SJCRH30 (cell line): Measurements from ENCODE around the gene NUP133. TPM values are rescaled to one million over a fixed set of nuclear protein-coding genes. Genes with fewer than 3 reads are reported as not detected.
A peak's percentile ranks its signal among the peaks of the same experiment; 100 is the strongest.

Experiments
- DNase-seq, 2 experiments: peaks; one replicate each; pipeline ENCODE4 v3.0.0-alpha.2; 2015 to 2020
- H3K27ac ChIP-seq: fragments of 250-450 bp; sonication (Bioruptor Pico); 2 replicates; pipeline ENCODE4 v1.5.1; 2020; ENCODE audit warnings: mild to moderate bottlenecking, moderate library complexity
- H3K27me3 ChIP-seq: fragments of 250-450 bp; sonication (Bioruptor Pico); 2 replicates; pipeline ENCODE4 v1.5.1; 2020; ENCODE audit warnings: mild to moderate bottlenecking, moderate library complexity
- H3K36me3 ChIP-seq: fragments of 250-450 bp; sonication (Bioruptor Pico); 2 replicates; pipeline ENCODE4 v1.5.1; 2020; ENCODE audit warnings: mild to moderate bottlenecking, moderate library complexity
- H3K4me1 ChIP-seq: fragments of 250-450 bp; sonication (Bioruptor Pico); 2 replicates; pipeline ENCODE4 v1.5.1; 2020; ENCODE audit warnings: mild to moderate bottlenecking, moderate library complexity
- H3K4me3 ChIP-seq: fragments of 250-450 bp; sonication (Bioruptor Pico); 2 replicates; pipeline ENCODE4 v1.5.1; 2020; ENCODE audit warnings: mild to moderate bottlenecking, moderate library complexity
- H3K9me3 ChIP-seq: fragments of 250-450 bp; sonication (Bioruptor Pico); replicated peaks from 2 replicates; pipeline ENCODE4 v1.5.1; 2020; ENCODE audit warnings: mild to moderate bottlenecking, moderate library complexity
- total RNA-seq: library from RNA; depleted of rRNA; stranded (reverse); fragments of >200 nt; shearing (Covaris generic); gene quantifications from 2 replicates; pipeline ENCODE4 v1.2.3, GENCODE V29; 2014; rRNA removed

NUP133 gene
- total RNA-seq: 52.4 and 54.0 TPM in 2 replicates

- H3K27me3 ChIP-seq: no peaks in the 10 kb centered on the region
- H3K9me3 ChIP-seq: no peaks in the 10 kb centered on the region
- peaks cover 8% of the 10 kb centered on the region; the same call in 1 of the 2 replicates for H3K4me1 ChIP-seq
- H3K4me3 ChIP-seq: peak within 1 kb of the TSS; percentile 98
- peaks cover 4% of the 10 kb centered on the region; the same call in 1 of the 2 replicates for H3K36me3 ChIP-seq
- peak; percentile 98 for DNase-seq
- peak within 1 kb of the TSS; percentile 77 for H3K27ac ChIP-seq
These were observed at the start of gene NUP133 for GRCh38 chr1:229507951-229508822. Gene NUP133 (minus strand): TSS chr1:229508341. CDS start chr1:229508249, 92 bp downstream.

- Histone ChIP-seq H3K9me3 (no peaks in the 10 kb centered on the region), H3K4me1 (no peaks in the 10 kb centered on the region), H3K27me3 (no peaks in the 10 kb centered on the region), H3K27ac (no peak overlapping the region), H3K4me3 (peak overlapping the region; percentile 78), H3K36me3 (no peaks in the 10 kb centered on the region)
- DNase-seq: peak in 1 of 2 experiments; percentile 20
These were observed 49.2 kb upstream of the NUP133 start for GRCh38 chr1:229557200-229557850.

DNA sequence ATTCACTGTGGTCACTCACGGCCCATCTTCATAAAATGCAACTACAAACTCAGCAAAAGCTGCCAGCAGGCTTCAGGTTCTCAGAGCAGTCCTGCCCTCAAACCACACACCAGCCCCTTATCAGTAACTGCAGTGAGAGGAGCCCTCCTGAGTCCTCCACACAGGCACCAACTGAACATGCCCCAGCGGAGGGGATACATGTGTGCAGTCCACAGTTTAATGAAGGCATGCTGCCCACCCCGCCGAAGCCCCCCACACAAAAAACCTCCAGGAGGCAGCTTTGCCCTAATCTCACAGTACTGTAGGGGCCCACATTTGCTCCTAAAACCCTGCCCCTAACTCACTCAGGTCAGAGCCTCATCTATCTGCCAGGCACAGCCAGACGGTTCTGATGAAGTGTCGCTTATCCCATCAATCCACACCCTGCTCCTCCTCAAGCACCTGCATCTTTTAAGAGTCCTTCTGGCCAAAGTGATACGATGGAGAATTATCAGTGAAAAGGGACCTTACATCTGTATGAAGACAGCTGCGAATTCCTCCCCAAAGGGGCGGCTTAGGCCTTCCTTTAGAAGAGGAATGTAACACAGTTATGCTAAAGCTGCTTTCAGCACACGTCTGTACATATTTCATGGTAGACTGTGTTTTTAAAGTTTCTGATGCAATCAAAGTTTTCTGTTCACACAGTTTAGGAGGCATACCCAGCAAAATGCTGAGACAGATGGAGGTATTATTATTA lies 46.9 kb upstream of the NUP133 start:
- Histone ChIP-seq H3K9me3 (no peaks in the 10 kb centered on the region), H3K27ac (no peak overlapping the region), H3K4me1 (no peaks in the 10 kb centered on the region), H3K4me3 (no peak overlapping the region), H3K36me3 (no peaks in the 10 kb centered on the region), H3K27me3 (no peaks in the 10 kb centered on the region)
- no peak for DNase-seq

GRCh38 chr1:229553621-229554130 lies 45.5 kb upstream of the NUP133 start:
- no peak for DNase-seq
- Histone ChIP-seq H3K9me3 (no peaks in the 10 kb centered on the region), H3K4me1 (no peaks in the 10 kb centered on the region), H3K36me3 (no peaks in the 10 kb centered on the region), H3K27ac (no peak overlapping the region), H3K4me3 (no peak overlapping the region), H3K27me3 (no peaks in the 10 kb centered on the region)

- no peaks in the 10 kb centered on the region; the same call in 1 of the 2 replicates for H3K36me3 ChIP-seq
- DNase-seq: no peak
- no peak overlapping the region for H3K4me3 ChIP-seq
- H3K4me1 ChIP-seq: no peaks in the 10 kb centered on the region
- H3K9me3 ChIP-seq: no peaks in the 10 kb centered on the region
- H3K27ac ChIP-seq: no peak overlapping the region
- H3K27me3 ChIP-seq: no peaks in the 10 kb centered on the region
These were observed 44.6 kb upstream of the NUP133 start for GRCh38 chr1:229552732-229553131.

- no peak overlapping the region for H3K27ac ChIP-seq
- H3K27me3 ChIP-seq: no peaks in the 10 kb centered on the region
- no peaks in the 10 kb centered on the region for H3K4me1 ChIP-seq
- no peak overlapping the region for H3K4me3 ChIP-seq
- H3K36me3 ChIP-seq: peaks cover 9% of the 10 kb centered on the region
- H3K9me3 ChIP-seq: no peaks in the 10 kb centered on the region
- no peak for DNase-seq
These were observed 42.8 kb upstream of the NUP133 start for GRCh38 chr1:229550812-229551567.

DNA sequence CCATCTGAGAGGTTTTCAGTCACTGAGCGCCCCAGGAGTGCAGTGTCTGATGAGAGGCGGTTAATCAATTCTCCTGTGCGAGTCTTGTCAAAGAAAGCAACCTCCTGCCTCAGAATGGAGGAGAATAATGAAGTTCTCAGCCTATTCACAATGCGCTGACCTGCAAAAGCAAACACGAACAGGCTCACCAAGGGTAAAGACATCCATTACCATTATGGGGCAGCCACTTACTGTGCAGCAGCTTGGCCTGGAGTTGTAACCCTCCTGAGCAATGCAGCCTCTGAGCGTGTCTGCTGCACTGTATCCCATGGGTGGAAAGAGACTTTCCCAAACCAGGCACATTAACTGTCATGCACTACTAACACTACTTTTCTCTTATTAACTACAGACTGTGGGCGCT lies 39.4 kb upstream of the NUP133 start:
- Histone ChIP-seq H3K27ac (no peak overlapping the region), H3K36me3 (peaks cover 23% of the 10 kb centered on the region), H3K4me1 (no peaks in the 10 kb centered on the region), H3K9me3 (no peaks in the 10 kb centered on the region), H3K4me3 (no peak overlapping the region), H3K27me3 (no peaks in the 10 kb centered on the region)
- no peak for DNase-seq

DNA sequence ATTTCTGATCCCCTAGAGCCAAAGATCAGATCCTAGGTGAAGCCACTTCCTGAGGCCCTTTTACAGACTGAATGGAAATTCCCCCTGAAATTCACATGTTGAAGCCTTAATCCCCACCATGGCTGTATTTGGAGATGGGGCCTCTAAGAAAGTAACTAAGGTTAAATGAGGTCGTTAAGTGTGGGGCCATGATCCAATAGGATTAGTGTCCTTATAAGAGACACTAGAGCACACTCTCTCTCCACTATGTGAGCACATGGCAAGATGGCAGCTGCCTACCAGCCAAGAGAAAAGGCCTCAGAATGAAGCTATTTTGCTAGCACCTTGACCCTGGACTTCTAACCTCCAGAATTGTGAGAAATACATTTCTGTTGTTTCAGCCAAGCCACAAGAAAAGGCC lies 36.4 kb upstream of the NUP133 start:
- Histone ChIP-seq H3K4me3 (no peak overlapping the region), H3K9me3 (no peaks in the 10 kb centered on the region), H3K27me3 (no peaks in the 10 kb centered on the region), H3K36me3 (peaks cover 30% of the 10 kb centered on the region), H3K4me1 (no peaks in the 10 kb centered on the region), H3K27ac (no peak overlapping the region)
- DNase-seq: no peak

DNA sequence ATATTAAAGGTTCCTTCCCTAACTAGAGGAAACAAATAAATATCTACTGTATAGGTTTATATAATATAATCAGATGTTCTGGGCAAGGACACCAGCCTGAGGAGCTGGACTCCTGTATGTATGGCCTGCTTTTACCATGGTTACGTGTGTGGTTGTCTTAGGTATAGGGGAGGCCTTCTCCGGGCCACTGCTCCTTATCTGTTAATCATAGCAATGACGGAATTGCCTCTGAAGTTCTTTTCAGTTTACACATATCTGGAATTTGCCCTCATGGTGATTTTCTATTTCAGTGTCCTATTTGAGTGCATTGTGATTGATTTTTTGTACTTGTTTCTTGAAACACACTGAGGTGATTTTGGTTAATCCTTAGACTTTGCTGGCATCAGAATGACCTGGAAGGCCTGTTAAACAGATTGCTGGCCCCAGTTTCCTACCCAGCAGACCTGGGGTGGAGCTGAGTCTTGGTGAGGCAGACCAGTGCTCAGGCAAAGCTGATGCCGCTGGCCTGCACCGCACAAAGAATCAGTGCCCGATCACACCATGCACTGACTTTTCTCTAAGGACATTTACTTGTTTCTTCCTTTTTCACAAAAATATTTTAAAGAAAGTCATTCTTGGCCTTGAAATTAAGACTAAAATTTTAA lies 31.8 kb upstream of the NUP133 start:
- peaks cover 30% of the 10 kb centered on the region for H3K36me3 ChIP-seq
- no peak overlapping the region for H3K4me3 ChIP-seq
- no peaks in the 10 kb centered on the region for H3K9me3 ChIP-seq
- no peak for DNase-seq
- H3K4me1 ChIP-seq: no peaks in the 10 kb centered on the region
- H3K27me3 ChIP-seq: no peaks in the 10 kb centered on the region
- no peak overlapping the region for H3K27ac ChIP-seq

- DNase-seq: no peak
- H3K4me3 ChIP-seq: no peak overlapping the region
- H3K36me3 ChIP-seq: peaks cover 24% of the 10 kb centered on the region
- H3K9me3 ChIP-seq: no peaks in the 10 kb centered on the region
- H3K27me3 ChIP-seq: no peaks in the 10 kb centered on the region
- H3K4me1 ChIP-seq: no peaks in the 10 kb centered on the region
- no peak overlapping the region for H3K27ac ChIP-seq
These were observed 30.8 kb upstream of the NUP133 start for GRCh38 chr1:229538945-229539344.

DNA sequence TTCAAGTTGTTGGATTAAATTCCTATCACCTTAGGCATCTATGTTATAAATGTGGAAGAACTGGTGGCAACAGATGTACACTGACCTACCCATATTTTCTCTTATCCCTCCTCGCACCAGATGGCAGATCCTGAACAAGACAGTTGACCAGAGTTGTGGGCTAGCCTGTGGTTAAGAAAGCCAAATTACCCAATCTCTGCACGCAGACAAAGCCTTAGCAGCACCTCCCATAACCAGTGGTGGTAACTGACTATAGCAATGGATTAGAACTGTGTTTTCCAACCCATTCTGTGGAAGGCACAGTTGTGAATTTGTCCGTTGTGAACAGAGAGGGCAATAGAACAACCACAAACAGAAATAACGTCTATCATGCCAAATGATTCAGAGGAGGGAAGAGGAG lies 29.8 kb upstream of the NUP133 start:
- Histone ChIP-seq H3K4me1 (no peaks in the 10 kb centered on the region), H3K4me3 (no peak overlapping the region), H3K27ac (no peak overlapping the region), H3K27me3 (no peaks in the 10 kb centered on the region), H3K9me3 (no peaks in the 10 kb centered on the region), H3K36me3 (peaks cover 26% of the 10 kb centered on the region)
- peak in 1 of 2 experiments; percentile 20 for DNase-seq

- no peak overlapping the region for H3K27ac ChIP-seq
These were observed 28.8 kb upstream of the NUP133 start for GRCh38 chr1:229536982-229537381.

GRCh38 chr1:229535230-229535629 lies 27.1 kb upstream of the NUP133 start:
- H3K27ac ChIP-seq: no peak overlapping the region
- DNase-seq: no peak
- H3K36me3 ChIP-seq: peaks cover 22% of the 10 kb centered on the region
- no peaks in the 10 kb centered on the region for H3K27me3 ChIP-seq
- no peaks in the 10 kb centered on the region for H3K4me1 ChIP-seq
- H3K4me3 ChIP-seq: no peak overlapping the region
- H3K9me3 ChIP-seq: no peaks in the 10 kb centered on the region

More at GRCh38 chr1:229536982-229537381, 28.8 kb upstream of the NUP133 start:
- Histone ChIP-seq H3K4me3 (no peak overlapping the region), H3K9me3 (no peaks in the 10 kb centered on the region), H3K27me3 (no peaks in the 10 kb centered on the region), H3K36me3 (peaks cover 28% of the 10 kb centered on the region), H3K4me1 (no peaks in the 10 kb centered on the region)
- DNase-seq: no peak

- Histone ChIP-seq H3K9me3 (no peaks in the 10 kb centered on the region), H3K4me3 (no peak overlapping the region), H3K36me3 (peaks cover 19% of the 10 kb centered on the region), H3K27ac (no peak overlapping the region), H3K27me3 (no peaks in the 10 kb centered on the region), H3K4me1 (no peaks in the 10 kb centered on the region)
- no peak for DNase-seq
These were observed 23.2 kb upstream of the NUP133 start for GRCh38 chr1:229531326-229531725.
